Stomach (tissue), 4 donors: Measurements from ENCODE around the gene NSD1.

Experiments
- EP300 ChIP-seq: sonication (generic); formaldehyde crosslinking; IDR thresholded peaks from one replicate; pipeline ENCODE4 v1.6.1; 2017; ENCODE audit warnings: antibody characterized with exemption
- POLR2A ChIP-seq, 4 donors: fragments of 450-650 bp; IDR thresholded peaks; one replicate each; pipeline ENCODE4 v1.6.1; 2016; ENCODE audit warnings: antibody characterized with exemption in 4 of 4, control low read depth in 2 of 4, mild to moderate bottlenecking in 1 of 4, moderate library complexity in 1 of 4
- POLR2AphosphoS5 ChIP-seq, 3 donors: sonication (generic); formaldehyde crosslinking; IDR thresholded peaks; one replicate each; pipeline ENCODE4 v1.6.1; 2016; ENCODE audit warnings: antibody characterized with exemption in 3 of 3
- TF ChIP-seq, protein P1 (sequence below), 7 experiments: fragments of 450-650 bp in 4 of 7; fragments of 200-600 bp in 3 of 7; sonication (generic) in 3 of 7; IDR thresholded peaks; one replicate each; pipeline ENCODE4 v1.5.1; 2016 to 2019; ENCODE audit warnings: antibody characterized with exemption in 7 of 7, control low read depth in 2 of 7, mild to moderate bottlenecking in 1 of 7

DNA sequence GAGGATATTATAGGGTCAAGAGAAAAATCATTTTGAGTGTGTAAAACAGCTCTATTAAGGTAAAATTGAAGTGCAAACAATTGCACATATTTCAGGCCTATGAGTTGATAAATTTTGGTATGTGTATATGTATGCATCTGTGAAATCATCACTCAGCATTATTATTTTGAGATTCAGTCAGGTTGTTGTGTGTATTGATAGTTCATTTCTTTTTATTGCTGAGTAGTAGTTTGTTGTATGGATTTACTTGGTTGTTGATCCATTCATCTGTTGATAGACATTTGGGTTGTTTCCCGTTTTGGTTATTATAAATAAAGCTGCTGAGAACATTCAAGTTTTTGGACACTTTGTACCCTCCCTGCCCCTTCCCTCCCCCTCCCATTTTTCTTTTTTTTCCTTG is 119.7 kb downstream of the NSD1 start:
- TF ChIP-seq, protein P1, sequence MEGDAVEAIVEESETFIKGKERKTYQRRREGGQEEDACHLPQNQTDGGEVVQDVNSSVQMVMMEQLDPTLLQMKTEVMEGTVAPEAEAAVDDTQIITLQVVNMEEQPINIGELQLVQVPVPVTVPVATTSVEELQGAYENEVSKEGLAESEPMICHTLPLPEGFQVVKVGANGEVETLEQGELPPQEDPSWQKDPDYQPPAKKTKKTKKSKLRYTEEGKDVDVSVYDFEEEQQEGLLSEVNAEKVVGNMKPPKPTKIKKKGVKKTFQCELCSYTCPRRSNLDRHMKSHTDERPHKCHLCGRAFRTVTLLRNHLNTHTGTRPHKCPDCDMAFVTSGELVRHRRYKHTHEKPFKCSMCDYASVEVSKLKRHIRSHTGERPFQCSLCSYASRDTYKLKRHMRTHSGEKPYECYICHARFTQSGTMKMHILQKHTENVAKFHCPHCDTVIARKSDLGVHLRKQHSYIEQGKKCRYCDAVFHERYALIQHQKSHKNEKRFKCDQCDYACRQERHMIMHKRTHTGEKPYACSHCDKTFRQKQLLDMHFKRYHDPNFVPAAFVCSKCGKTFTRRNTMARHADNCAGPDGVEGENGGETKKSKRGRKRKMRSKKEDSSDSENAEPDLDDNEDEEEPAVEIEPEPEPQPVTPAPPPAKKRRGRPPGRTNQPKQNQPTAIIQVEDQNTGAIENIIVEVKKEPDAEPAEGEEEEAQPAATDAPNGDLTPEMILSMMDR (IDR thresholded peaks at IDR 0.05) = no peak
- no peak for TF ChIP-seq EP300
- no peak for TF ChIP-seq POLR2A (IDR thresholded peaks at IDR 0.05)
- TF ChIP-seq POLR2AphosphoS5 (IDR thresholded peaks at IDR 0.05) = no peak
